ENCODE measurements around the gene TMEM128. TPM values are rescaled to one million over a fixed set of nuclear protein-coding genes. Genes with fewer than 3 reads are reported as not detected.
A peak's percentile ranks its signal among the peaks of the same experiment; 100 is the strongest.

Gene TMEM128
- total and polyA plus RNA-seq, 2 of the 13 experiments (the other 11 are each of a cell fraction or from before 2014, with no cell fraction given), result 19.4 to 27.9 TPM

- TF ChIP-seq JARID2 (CRISPR knock-in tag; IDR thresholded peaks at IDR 0.05; ENCODE audit: insufficient replicate concordance) (no peak), MTERF4 (CRISPR knock-in tag; IDR thresholded peaks at IDR 0.05) (no peak), NFRKB (IDR thresholded peaks at IDR 0.05) (no peak), ZFAT (CRISPR knock-in tag; conservative IDR thresholded peaks at IDR 0.05) (no peak), ZSCAN5A (CRISPR knock-in tag; IDR thresholded peaks at IDR 0.05; ENCODE audit: borderline replicate concordance) (no peak), ZNF282 (IDR thresholded peaks at IDR 0.05; ENCODE audit: partially characterized antibody) (no peak), E2F2 (CRISPR knock-in tag; IDR thresholded peaks at IDR 0.05; ENCODE audit: borderline replicate concordance) (no peak), ZNF326 (CRISPR knock-in tag; IDR thresholded peaks at IDR 0.05; ENCODE audit: borderline replicate concordance) (no peak), ZBED4 (CRISPR knock-in tag; IDR thresholded peaks at IDR 0.05; ENCODE audit: borderline replicate concordance) (no peak), MIXL1 (CRISPR knock-in tag; IDR thresholded peaks at IDR 0.05) (peak; percentile 84), ZSCAN12 (CRISPR knock-in tag; IDR thresholded peaks at IDR 0.05) (no peak), AFF4 (CRISPR knock-in tag; IDR thresholded peaks at IDR 0.05) (no peak), ATAD3A (CRISPR knock-in tag; IDR thresholded peaks at IDR 0.05) (no peak), PRDM10 (CRISPR knock-in tag; IDR thresholded peaks at IDR 0.05; ENCODE audit: low read depth) (no peak)
These were observed 11.6 kb upstream of the TMEM128 start (continued) for GRCh38 chr4:4259484-4260100.

Measured in HepG2 (cell line).